Measurements from ENCODE around the gene CCDC172. TPM values are rescaled to one million over a fixed set of nuclear protein-coding genes. Genes with fewer than 3 reads are reported as not detected.

The CCDC172 gene
- total RNA-seq, 1 donor from 2014 or later: not detected

GRCh38 chr10:116421815-116422214, 97.6 kb downstream of the CCDC172 start:
- Histone ChIP-seq H3K27ac (replicated peaks) (no peak overlapping the region), H3K27me3 (ENCODE audit: low read depth) (no peaks in the 10 kb centered on the region), H3K4me3 (no peak overlapping the region), H3K4me1 (no peaks in the 10 kb centered on the region), H3K36me3 (no peaks in the 10 kb centered on the region), H3K9me3 (replicated peaks) (no peaks in the 10 kb centered on the region)
- intact Hi-C loops (cut with micrococcal nuclease): no loop called here
- no peak for DNase-seq
- TF ChIP-seq CTCF (IDR thresholded peaks at IDR 0.05; ENCODE audit: borderline replicate concordance): no peak

DNA sequence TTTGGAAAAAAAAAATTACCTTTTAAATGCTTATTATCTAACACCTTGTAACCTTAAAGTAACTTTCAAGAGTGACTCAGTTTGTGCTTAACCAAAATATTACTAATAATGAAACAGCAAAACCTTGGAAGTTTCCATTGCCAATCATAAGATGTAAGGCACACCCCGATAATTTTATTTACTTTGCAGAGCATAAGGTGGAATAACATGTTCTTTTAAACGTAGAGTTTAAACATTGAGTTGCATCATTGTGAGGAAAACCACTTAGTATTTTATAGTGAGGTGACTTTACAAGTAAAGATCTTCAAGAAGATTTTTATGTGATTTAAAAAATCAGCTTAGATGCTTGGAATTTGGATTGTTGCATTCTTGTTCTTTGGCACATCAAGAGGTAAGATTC, 103.4 kb downstream of the CCDC172 start, which contains the start of gene PNLIPRP3:
TSS of gene PNLIPRP3 (plus strand) at position 177 of the 400 bp plus-strand sequence. CDS start at position 343, 166 bp downstream.
- no peaks in the 10 kb centered on the region for H3K36me3 ChIP-seq
- intact Hi-C loops (cut with micrococcal nuclease): no loop called here
- no peak for DNase-seq
- no peaks in the 10 kb centered on the region for H3K9me3 ChIP-seq (replicated peaks)
- no peaks in the 10 kb centered on the region for H3K4me1 ChIP-seq
- TF ChIP-seq CTCF (IDR thresholded peaks at IDR 0.05; ENCODE audit: borderline replicate concordance): no peak
- H3K27me3 ChIP-seq (ENCODE audit: low read depth): peaks cover 10% of the 10 kb centered on the region
- no peak within 1 kb of the TSS for H3K27ac ChIP-seq (replicated peaks)
- H3K4me3 ChIP-seq: no peak within 1 kb of the TSS

GRCh38 chr10:116429288-116429977, 105.2 kb downstream of the CCDC172 start:
- no peak for TF ChIP-seq CTCF (IDR thresholded peaks at IDR 0.05; ENCODE audit: borderline replicate concordance)
- no peaks in the 10 kb centered on the region for H3K36me3 ChIP-seq
- no peak overlapping the region for H3K4me3 ChIP-seq
- no peak for DNase-seq
- intact Hi-C loops (cut with micrococcal nuclease): no loop called here
- H3K9me3 ChIP-seq (replicated peaks): no peaks in the 10 kb centered on the region
- H3K4me1 ChIP-seq: no peaks in the 10 kb centered on the region
- no peak overlapping the region for H3K27ac ChIP-seq (replicated peaks)
- peaks cover 10% of the 10 kb centered on the region for H3K27me3 ChIP-seq (ENCODE audit: low read depth)

Other genes starting within 250 kb of the CCDC172 start
- 5.1 TPM for gene GFRA1, start 51.2 kb upstream of the CCDC172 start, total RNA-seq
- gene PNLIPRP3, start 103.4 kb downstream of the CCDC172 start, total RNA-seq: not detected
- gene PNLIP, start 221.5 kb downstream of the CCDC172 start, total RNA-seq: not detected